NAMALWA (cell line): ENCODE measurements around the gene FBXO11.

Experiments
- DNase-seq: peaks from one replicate; pipeline ENCODE4 v3.0.0-alpha.2; 2015; ENCODE audit warnings: low spot score

The FBXO11 gene

GRCh38 chr2:47783486-47784351, 122.6 kb downstream of the FBXO11 start:
- DNase-seq: peak; percentile 81

GRCh38 chr2:47782671-47783485, 123.4 kb downstream of the FBXO11 start, which contains the start of gene MSH6:
Gene MSH6, plus strand, starts transcription at chr2:47783145. Its CDS starts 89 bp downstream, at chr2:47783234.
- DNase-seq: peak; percentile 94

- no peak for DNase-seq
Observed at GRCh38 chr2:47782381-47782670, 124.0 kb downstream of the FBXO11 start.

- no peak for DNase-seq
Observed at GRCh38 chr2:47779426-47779790, 126.9 kb downstream of the FBXO11 start.

DNA sequence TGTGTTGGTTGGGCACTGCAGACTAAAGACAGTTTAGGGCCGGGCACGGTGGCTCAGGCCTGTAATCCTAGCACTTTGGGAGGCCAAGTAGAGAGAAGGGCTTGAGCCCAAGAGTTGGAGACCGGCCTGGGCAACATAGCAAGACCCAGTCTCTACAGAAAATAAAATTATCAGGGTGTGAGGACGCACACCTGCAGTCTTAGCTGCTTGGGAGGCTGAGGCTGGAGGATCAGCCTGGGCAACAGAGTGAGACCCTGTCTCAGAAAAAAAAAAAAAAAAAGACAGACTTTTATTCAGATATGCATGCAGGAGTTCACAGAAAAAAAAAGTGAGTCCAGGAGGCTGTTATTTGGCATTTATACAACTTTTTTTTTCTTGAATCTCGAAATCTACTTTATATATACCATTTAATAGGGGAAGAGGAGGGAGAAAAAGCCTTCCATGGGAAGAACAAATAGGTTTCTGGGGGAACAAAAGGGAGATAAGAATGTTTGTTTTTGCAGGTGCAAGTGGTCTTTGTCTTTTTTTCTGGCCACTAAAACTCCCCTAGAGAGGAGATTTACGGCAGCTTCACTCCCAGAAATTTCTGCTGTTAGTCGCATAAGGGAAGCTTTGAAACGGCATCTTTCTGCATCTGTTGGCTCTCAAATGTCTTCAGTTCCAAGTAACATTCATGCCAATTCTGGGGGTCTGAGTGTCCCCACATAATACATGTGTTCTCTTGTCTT, 127.4 kb downstream of the FBXO11 start:
- no peak for DNase-seq

GRCh38 chr2:47777277-47777937, 128.9 kb downstream of the FBXO11 start:
- DNase-seq: no peak

GRCh38 chr2:47774567-47774966, 131.7 kb downstream of the FBXO11 start:
- no peak for DNase-seq

DNA sequence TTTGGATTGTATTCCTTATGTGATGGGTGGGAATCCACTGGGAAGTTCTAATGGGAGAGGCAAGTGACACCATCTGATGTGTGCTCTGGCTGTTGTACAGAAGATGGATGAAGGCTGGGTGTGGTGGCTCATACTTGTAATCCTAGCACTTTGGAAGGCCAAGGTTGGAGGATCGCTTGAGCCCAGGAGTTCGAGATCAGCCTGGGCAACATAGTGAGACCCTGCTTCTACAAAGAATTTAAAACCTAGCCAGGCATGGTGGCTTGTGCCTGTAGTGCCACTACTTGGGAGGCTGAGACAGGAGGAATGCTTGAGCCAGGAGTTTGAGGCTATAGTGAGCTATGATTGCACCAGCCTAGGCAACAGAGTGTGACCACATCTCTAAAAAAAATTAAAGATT, 134.0 kb downstream of the FBXO11 start:
- no peak for DNase-seq

DNA sequence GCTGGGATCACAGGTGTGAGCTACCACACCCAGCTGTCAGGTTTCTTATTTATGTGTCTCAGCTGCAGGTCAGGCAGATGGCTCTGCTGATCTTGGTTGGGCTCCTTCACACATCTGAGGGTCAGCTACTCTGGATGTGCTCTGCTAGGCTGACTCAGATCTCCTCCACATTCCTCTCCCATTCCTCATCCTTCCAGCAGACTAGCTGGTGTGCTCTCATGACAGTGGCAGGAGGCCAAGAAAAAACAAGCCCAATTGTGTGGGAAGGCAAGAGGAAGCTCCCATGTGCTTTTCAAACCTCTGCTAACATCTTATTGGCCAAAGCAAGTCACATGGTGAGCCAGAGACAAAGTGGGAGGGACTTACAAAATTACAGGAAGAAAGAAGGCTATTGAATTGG, 135.1 kb downstream of the FBXO11 start:
- peak; percentile 67 for DNase-seq

DNA sequence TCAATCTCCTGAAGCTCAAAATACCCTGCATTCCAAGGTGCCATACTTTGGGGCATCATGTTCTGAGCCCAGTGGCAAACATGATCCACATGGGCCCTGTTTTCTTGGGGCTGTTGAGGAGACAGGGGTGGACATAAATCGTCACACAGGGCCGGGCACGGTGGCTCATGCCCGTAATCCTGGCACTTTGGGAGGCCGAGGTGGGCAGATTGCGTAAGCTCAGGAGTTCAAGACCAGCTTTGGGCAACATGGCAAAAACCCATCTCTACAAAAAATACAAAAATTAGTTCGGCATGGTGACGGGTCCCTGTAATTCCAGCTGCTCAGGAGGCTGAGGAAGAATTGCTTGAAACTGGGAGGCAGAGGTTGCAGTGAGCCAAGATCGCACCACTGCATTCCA, 137.0 kb downstream of the FBXO11 start:
- no peak for DNase-seq

DNA sequence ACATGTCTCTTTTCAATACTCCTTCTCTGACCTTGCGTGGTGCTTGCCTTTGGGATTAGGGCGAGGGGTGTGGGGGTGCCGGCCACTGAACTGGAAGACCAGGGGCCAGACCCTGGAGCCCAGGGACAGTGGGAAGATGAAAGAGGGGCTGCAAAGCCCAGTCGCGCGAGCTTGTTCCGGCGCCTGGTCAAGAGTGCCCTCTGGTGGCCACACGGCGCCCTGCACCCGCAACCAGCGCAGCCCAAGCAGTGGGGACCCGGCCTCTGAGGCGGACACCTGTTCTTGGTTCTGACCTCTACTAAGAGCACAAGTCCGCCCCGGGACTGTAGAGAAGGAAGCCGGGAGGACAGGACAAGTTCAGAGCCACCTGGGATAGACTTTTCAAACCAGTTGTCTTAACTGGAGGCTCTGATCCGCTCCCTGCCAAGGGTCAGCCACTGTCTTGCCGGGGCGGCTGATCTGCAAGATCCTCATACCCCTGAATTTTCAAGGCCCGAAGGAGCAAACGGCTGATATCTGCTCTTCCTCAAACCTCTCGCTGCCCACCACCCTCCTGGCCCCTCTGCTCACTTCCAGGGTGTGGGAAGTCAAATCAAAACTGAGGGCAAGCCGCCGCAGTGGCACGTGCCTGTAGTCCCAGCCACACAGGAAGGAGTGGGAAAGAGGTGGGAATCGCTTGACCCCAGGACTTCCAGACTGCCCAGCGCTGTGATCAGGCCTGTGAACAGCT, 138.3 kb downstream of the FBXO11 start:
- DNase-seq: peak; percentile 70

- DNase-seq: no peak
Observed at GRCh38 chr2:47767497-47767844, 138.8 kb downstream of the FBXO11 start.

DNA sequence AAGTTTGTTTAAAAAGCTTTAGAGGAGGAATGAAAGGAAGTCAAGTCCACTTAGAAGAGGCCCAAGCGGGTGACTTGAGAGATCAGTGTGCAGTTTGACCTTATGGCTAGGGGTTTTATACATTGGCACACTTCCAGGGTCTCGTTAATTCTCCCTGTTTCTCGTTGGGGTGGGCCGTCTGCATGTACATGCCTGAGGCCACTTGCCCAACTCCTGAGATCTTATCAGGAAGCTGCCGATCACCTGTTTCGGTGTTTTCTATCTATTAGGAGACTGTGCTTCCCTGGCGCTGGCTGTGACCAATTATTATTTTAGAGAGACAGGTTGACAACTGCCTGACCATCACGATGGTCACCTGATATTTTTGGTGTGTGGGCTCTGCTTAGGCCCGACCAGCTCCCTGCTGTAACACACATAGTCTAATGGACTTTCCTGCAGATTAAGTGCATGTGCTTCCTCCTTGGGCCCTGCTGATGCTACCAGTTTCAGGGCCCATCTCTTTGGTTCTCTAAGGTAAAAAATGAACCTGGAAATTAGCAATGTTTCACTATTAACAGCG, 154.4 kb downstream of the FBXO11 start:
- DNase-seq: no peak

DNA sequence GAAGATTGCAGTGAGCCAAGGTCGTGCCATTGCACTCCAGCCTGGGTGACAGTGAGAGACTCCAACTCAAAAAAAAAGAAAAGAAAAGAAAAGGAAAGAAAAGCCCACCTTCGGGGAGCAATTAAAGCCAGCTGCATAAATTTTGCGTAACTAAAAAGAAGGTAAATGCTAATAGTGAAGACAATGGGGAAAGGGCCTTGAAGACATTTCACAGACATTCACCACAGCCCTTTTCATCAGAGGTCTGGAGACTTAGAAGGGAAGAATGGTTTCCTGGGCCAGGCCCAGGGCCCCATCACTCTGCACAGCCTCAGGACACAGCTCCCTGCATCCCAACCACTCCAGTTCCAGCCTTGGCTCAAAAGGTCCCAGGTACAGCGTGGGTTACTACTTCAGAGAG, 158.4 kb downstream of the FBXO11 start:
- no peak for DNase-seq

GRCh38 chr2:47744074-47744473, 162.2 kb downstream of the FBXO11 start:
- no peak for DNase-seq

- DNase-seq: no peak
Observed at GRCh38 chr2:47741637-47742036, 164.7 kb downstream of the FBXO11 start.

DNA sequence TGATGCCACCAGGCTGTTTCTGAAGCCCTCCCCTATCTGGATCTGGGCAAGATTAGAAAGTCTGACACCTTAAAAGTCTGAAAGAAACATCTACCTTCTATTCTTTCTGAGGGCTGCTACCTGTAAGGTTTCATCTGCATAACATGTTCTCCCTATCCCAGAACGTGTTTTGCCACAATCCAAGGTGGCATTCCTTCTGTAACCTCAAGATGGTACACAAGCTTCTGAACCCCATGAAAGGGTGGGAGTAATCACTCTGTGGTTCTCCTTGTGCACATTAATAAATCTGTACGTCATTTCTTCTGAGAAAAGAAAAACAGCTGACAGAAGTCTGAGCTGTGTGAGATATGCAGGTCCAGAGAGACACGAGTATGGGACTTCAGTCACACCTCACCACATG, 165.2 kb downstream of the FBXO11 start:
- DNase-seq: no peak
